DND-41 (cell line): ENCODE results near the gene DOCK4.

Experiments
- EZH2 ChIP-seq: IDR thresholded peaks from 3 replicates; pipeline ENCODE4 v1.6.1; 2012; ENCODE audit warnings: borderline replicate concordance, low read depth, mild to moderate bottlenecking, moderate library complexity, low read length, inconsistent platforms; ENCODE audit not compliant: severe bottlenecking
- TF ChIP-seq, protein P1 (sequence below): IDR thresholded peaks from 2 replicates; pipeline ENCODE4 v1.5.1; 2012; ENCODE audit warnings: borderline replicate concordance, low read length, moderate library complexity, mild to moderate bottlenecking; ENCODE audit not compliant: poor library complexity, severe bottlenecking; ENCODE audit errors: extremely low read depth

DNA sequence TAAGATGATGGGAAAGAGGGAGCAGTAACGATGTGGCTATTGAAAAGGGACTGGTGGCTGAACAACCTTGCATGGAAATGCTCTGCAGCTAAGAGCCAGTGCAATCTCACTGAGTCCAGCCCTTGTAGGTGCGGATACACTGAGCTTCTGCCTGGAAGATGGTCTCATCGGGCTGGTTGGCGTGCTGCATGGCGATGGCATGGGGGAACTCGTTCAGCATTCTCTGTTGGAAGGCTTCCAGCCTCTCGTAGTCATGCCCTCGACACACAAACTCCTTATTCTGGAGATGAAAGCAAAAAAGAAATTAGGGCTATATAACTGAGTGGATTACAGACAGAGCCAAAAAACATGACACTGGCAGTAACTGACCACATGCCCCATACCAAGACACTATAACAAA lies 446.2 kb downstream of the DOCK4 start:
- TF ChIP-seq EZH2: no peak
- TF ChIP-seq, protein P1, sequence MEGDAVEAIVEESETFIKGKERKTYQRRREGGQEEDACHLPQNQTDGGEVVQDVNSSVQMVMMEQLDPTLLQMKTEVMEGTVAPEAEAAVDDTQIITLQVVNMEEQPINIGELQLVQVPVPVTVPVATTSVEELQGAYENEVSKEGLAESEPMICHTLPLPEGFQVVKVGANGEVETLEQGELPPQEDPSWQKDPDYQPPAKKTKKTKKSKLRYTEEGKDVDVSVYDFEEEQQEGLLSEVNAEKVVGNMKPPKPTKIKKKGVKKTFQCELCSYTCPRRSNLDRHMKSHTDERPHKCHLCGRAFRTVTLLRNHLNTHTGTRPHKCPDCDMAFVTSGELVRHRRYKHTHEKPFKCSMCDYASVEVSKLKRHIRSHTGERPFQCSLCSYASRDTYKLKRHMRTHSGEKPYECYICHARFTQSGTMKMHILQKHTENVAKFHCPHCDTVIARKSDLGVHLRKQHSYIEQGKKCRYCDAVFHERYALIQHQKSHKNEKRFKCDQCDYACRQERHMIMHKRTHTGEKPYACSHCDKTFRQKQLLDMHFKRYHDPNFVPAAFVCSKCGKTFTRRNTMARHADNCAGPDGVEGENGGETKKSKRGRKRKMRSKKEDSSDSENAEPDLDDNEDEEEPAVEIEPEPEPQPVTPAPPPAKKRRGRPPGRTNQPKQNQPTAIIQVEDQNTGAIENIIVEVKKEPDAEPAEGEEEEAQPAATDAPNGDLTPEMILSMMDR: no peak
